ENCODE results near the gene DNAH7. TPM values are rescaled to one million over a fixed set of nuclear protein-coding genes. Genes with fewer than 3 reads are reported as not detected.

DNAH7 gene
- total and polyA plus RNA-seq, 2 of the 4 experiments (the other 2 are of a cell fraction), result 0.22 to 0.36 TPM

GRCh38 chr2:196046123-196046917, 22.3 kb downstream of the DNAH7 start:
- dilution Hi-C loops (cut with HindIII; ENCODE audit: low sequenced_read_pairs, unreplicated experiment), result no loop called here
- peak; percentile 67 for DNase-seq
- no TSS peak for BruUV-seq (replicated peaks)
- Histone ChIP-seq H3K27me3 (ENCODE audit: control insufficient read depth, insufficient read depth, low read length) (no peaks in the 10 kb centered on the region), H4K20me1 (ENCODE audit: insufficient read depth, low read length) (no peaks in the 10 kb centered on the region), H3K14ac (replicated peaks; ENCODE audit: low read depth, low read length) (peak overlapping the region; percentile 29; the same call in 1 of the 2 replicates), H2BK120ac (ENCODE audit: low read depth, low read length) (peak overlapping the region; percentile 68), H2AFZ (replicated peaks; ENCODE audit: low read length, poor library complexity) (peak overlapping the region; percentile 64), H2BK5ac (ENCODE audit: low read depth, low read length, poor library complexity, severe bottlenecking) (no peak overlapping the region), H2AK5ac (ENCODE audit: low read depth, low read length) (no peak overlapping the region; the same call in 1 of the 2 replicates), H2AK9ac (replicated peaks; ENCODE audit: low read depth, low read length, poor library complexity) (no peak overlapping the region), H3K9ac (ENCODE audit: low read depth, low read length) (no peak overlapping the region), H3K79me1 (ENCODE audit: low read depth in 1 of 2, low read length in 2 of 2) (no peaks in the 10 kb centered on the region), H3K56ac (ENCODE audit: extremely low read depth, insufficient read depth, low read length) (no peak overlapping the region), H3K36me3 (ENCODE audit: control insufficient read depth, insufficient read depth, low read length) (no peaks in the 10 kb centered on the region), H4K91ac (ENCODE audit: insufficient read depth, low read depth, low read length) (peak overlapping the region; percentile 47; the same call in 1 of the 2 replicates), H3K4me3 (ENCODE audit: insufficient read depth, low read depth, low read length) (no peak overlapping the region), H4K8ac (ENCODE audit: low read depth in 2 of 2, low read length in 2 of 2) (peak overlapping the region in 1 of 2 experiments; percentile 57; a peak in 2 of 4 replicates), H3K9me3 (ENCODE audit: control insufficient read depth, insufficient read depth, low read length) (no peaks in the 10 kb centered on the region), H2BK20ac (ENCODE audit: low read depth, low read length) (peak overlapping the region; percentile 71; the same call in 1 of the 2 replicates), H3K23ac (ENCODE audit: low read depth, low read length) (no peak overlapping the region), H3K27ac (ENCODE audit: insufficient read depth, low read length) (no peak overlapping the region), H3K4me1 (ENCODE audit: control insufficient read depth, insufficient read depth, low read length) (0 out of 2 replicates have a peak, but pooled peaks cover 2% of the 10 kb centered on the region), H3K4ac (ENCODE audit: low read depth, low read length) (peak overlapping the region; percentile 7; the same call in 1 of the 2 replicates), H3K4me2 (ENCODE audit: low read depth, low read length) (no peak overlapping the region), H4K5ac (ENCODE audit: low read depth, low read length) (no peak overlapping the region; the same call in 1 of the 2 replicates), H3K9me1 (ENCODE audit: insufficient read depth, low read length) (no peaks in the 10 kb centered on the region), H3K18ac (ENCODE audit: low read depth, low read length) (no peak overlapping the region), H2BK15ac (ENCODE audit: low read depth, low read length) (no peak overlapping the region)
- intact Hi-C loops (cut with micrococcal nuclease), result no loop called here
- in situ Hi-C loops (cut with MboI; ENCODE audit: low sequenced_read_pairs), result no loop called here
- WGBS, 2 experiments (ENCODE audit: extremely low coverage in 2 of 2, insufficient read length in 1 of 2), result 80% methylated on average over 1 of the region's 7 CpGs; no CpG with 5 or more reads in 1 of the 2 experiments
- POLR2A ChIA-PET (ENCODE audit: unreplicated experiment), result no interaction called here
- CTCF ChIA-PET, result no interaction called here
- ATAC-seq (ENCODE audit: low read depth), result peak; percentile 24; the same call in 1 of the 2 replicates
- no peak for TF ChIP-seq USF2 (IDR thresholded peaks at IDR 0.05; ENCODE audit: low read depth, low read length)
- TF ChIP-seq RFX5 (IDR thresholded peaks at IDR 0.05; ENCODE audit: low read depth, low read length), result no peak
- TF ChIP-seq FOS (IDR thresholded peaks at IDR 0.05; ENCODE audit: low read depth, low read length), result no peak
- no peak for TF ChIP-seq ELK1 (IDR thresholded peaks at IDR 0.05; ENCODE audit: borderline replicate concordance, low read depth, low read length)
- TF ChIP-seq BHLHE40 (IDR thresholded peaks at IDR 0.05; ENCODE audit: low read depth, low read length), result no peak
- no peak for TF ChIP-seq NFE2L2 (IDR thresholded peaks at IDR 0.05; ENCODE audit: low read depth, low read length)
- TF ChIP-seq CHD1 (IDR thresholded peaks at IDR 0.05; ENCODE audit: low read depth, low read length), result no peak
- TF ChIP-seq SMC3 (IDR thresholded peaks at IDR 0.05; ENCODE audit: low read depth, low read length), result no peak
- TF ChIP-seq POLR2A (IDR thresholded peaks at IDR 0.05; ENCODE audit: low read depth, low read length), result no peak
- no peak for TF ChIP-seq MAFK (IDR thresholded peaks at IDR 0.05; ENCODE audit: low read depth, low read length)
- no peak for TF ChIP-seq MXI1 (IDR thresholded peaks at IDR 0.05; ENCODE audit: borderline replicate concordance, low read depth, low read length)

Measured in IMR-90 (cell line).